GM23338 (cell line): ENCODE measurements around the gene LCLAT1.

Experiments
- CREB1 ChIP-seq: fragments of 250-450 bp; sonication (Bioruptor Pico); IDR thresholded peaks from 2 replicates; pipeline ENCODE4 v1.5.0; 2020; ENCODE audit warnings: low read depth, mild to moderate bottlenecking, moderate library complexity
- EZH2phosphoT487 ChIP-seq: fragments of 200-600 bp; sonication (generic); IDR thresholded peaks from one replicate; pipeline ENCODE4 v1.8.1; 2018; ENCODE audit warnings: antibody characterized with exemption; ENCODE audit not compliant: unreplicated experiment
- POLR2AphosphoS5 ChIP-seq: IDR thresholded peaks from 2 replicates; pipeline ENCODE4 v1.6.1; 2016; ENCODE audit warnings: antibody characterized with exemption, low read depth
- ZNF331 ChIP-seq: fragments of 250-450 bp; sonication (Bioruptor Pico); IDR thresholded peaks from 2 replicates; pipeline ENCODE4 v1.5.0; 2020; ENCODE audit warnings: low read depth, mild to moderate bottlenecking, moderate library complexity
- TF ChIP-seq, protein P1 (sequence below), 2 experiments: fragments of 200-600 bp in 1 of 2; sonication (generic) in 1 of 2; conservative IDR thresholded peaks; 2 replicates each; pipeline versions ENCODE4 v1.5.1 to v1.6.1; 2016 to 2017; ENCODE audit warnings: antibody characterized with exemption in 2 of 2, low read depth in 2 of 2, mild to moderate bottlenecking in 2 of 2, moderate library complexity in 1 of 2

- TF ChIP-seq, protein P1, sequence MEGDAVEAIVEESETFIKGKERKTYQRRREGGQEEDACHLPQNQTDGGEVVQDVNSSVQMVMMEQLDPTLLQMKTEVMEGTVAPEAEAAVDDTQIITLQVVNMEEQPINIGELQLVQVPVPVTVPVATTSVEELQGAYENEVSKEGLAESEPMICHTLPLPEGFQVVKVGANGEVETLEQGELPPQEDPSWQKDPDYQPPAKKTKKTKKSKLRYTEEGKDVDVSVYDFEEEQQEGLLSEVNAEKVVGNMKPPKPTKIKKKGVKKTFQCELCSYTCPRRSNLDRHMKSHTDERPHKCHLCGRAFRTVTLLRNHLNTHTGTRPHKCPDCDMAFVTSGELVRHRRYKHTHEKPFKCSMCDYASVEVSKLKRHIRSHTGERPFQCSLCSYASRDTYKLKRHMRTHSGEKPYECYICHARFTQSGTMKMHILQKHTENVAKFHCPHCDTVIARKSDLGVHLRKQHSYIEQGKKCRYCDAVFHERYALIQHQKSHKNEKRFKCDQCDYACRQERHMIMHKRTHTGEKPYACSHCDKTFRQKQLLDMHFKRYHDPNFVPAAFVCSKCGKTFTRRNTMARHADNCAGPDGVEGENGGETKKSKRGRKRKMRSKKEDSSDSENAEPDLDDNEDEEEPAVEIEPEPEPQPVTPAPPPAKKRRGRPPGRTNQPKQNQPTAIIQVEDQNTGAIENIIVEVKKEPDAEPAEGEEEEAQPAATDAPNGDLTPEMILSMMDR (conservative IDR thresholded peaks at IDR 0.05; ENCODE audit: low read depth in 2 of 2): no peak
- TF ChIP-seq EZH2phosphoT487: no peak
- TF ChIP-seq ZNF331 (CRISPR knock-in tag): no peak
- TF ChIP-seq CREB1 (CRISPR knock-in tag): no peak
- no peak for TF ChIP-seq POLR2AphosphoS5
These were observed 19.3 kb upstream of the LCLAT1 start for GRCh38 chr2:30427606-30428347.
